Neuronal stem cell (in vitro differentiated cells): ENCODE measurements around the gene CD27.
"Not testable (repeated sequence)": the region's sequence is repeated elsewhere in the genome, so short reads cannot be mapped to it uniquely, and the experiment has no call there.

ENCODE experiments used
- DNase-seq: peaks from one replicate; pipeline ENCODE4 v3.0.0-alpha.2; 2013; ENCODE audit warnings: low spot score
- H2AFZ ChIP-seq: one replicate; pipeline ENCODE4 v1.6.1; 2013; ENCODE audit warnings: mild to moderate bottlenecking, low read length, inconsistent platforms
- H2AK5ac ChIP-seq: 2 replicates; pipeline ENCODE4 v1.6.1; 2013; ENCODE audit warnings: low read depth, mild to moderate bottlenecking, inconsistent platforms, low read length, moderate library complexity, mixed read lengths
- H2BK120ac ChIP-seq: 2 replicates; pipeline ENCODE4 v1.6.1; 2013; ENCODE audit warnings: low read depth, mild to moderate bottlenecking, inconsistent platforms, low read length, moderate library complexity, mixed read lengths
- H2BK12ac ChIP-seq: one replicate; pipeline ENCODE4 v1.6.1; 2013; ENCODE audit warnings: low read length, inconsistent platforms
- H2BK15ac ChIP-seq: 2 replicates; pipeline ENCODE4 v1.6.1; 2013; ENCODE audit warnings: mild to moderate bottlenecking, low read length, inconsistent platforms, mixed read lengths
- H2BK5ac ChIP-seq: one replicate; pipeline ENCODE4 v1.6.1; 2013; ENCODE audit warnings: inconsistent platforms, mild to moderate bottlenecking, low read length, moderate library complexity
- H3K14ac ChIP-seq: one replicate; pipeline ENCODE4 v1.6.1; 2013; ENCODE audit warnings: low read length, inconsistent platforms
- H3K18ac ChIP-seq: 2 replicates; pipeline ENCODE4 v1.6.1; 2013; ENCODE audit warnings: low read length, inconsistent platforms
- H3K23ac ChIP-seq: 2 replicates; pipeline ENCODE4 v1.6.1; 2013; ENCODE audit warnings: low read depth, mild to moderate bottlenecking, mixed read lengths, low read length, inconsistent platforms; ENCODE audit not compliant: poor library complexity
- H3K27ac ChIP-seq: replicated peaks from 3 replicates; pipeline ENCODE4 v1.5.1; 2013; ENCODE audit warnings: low read length, inconsistent platforms
- H3K27me3 ChIP-seq, 3 experiments: 2 replicates each; pipeline ENCODE4 v1.6.1; 2013; ENCODE audit warnings: low read length in 3 of 3, mild to moderate bottlenecking in 2 of 3, inconsistent platforms in 1 of 3, low read depth in 1 of 3, mixed read lengths in 1 of 3, moderate library complexity in 1 of 3; ENCODE audit not compliant: control insufficient read depth in 3 of 3, insufficient read depth in 3 of 3
- H3K36me3 ChIP-seq, 2 donors: replicated peaks in 1 of 2; 2 replicates each; pipeline ENCODE4 v1.6.1; 2013; ENCODE audit warnings: low read length in 2 of 2; ENCODE audit not compliant: control insufficient read depth in 2 of 2, insufficient read depth in 2 of 2
- H3K4ac ChIP-seq: 2 replicates; pipeline ENCODE4 v1.6.1; 2013; ENCODE audit warnings: inconsistent platforms, mild to moderate bottlenecking, low read length, moderate library complexity
- H3K4me1 ChIP-seq, 2 donors: 1 replicate in 1 of 2; 2 replicates in 1 of 2; pipeline ENCODE4 v1.6.1; 2013; ENCODE audit warnings: low read length in 2 of 2, low read depth in 1 of 2; ENCODE audit not compliant: control insufficient read depth in 2 of 2, insufficient read depth in 1 of 2
- H3K4me2 ChIP-seq: one replicate; pipeline ENCODE4 v1.6.1; 2013; ENCODE audit warnings: mild to moderate bottlenecking, low read length, inconsistent platforms; ENCODE audit not compliant: insufficient read depth, poor library complexity, severe bottlenecking
- H3K4me3 ChIP-seq, 2 donors: 2 replicates each; pipeline ENCODE4 v1.5.1; 2013; ENCODE audit warnings: low read length in 2 of 2, mild to moderate bottlenecking in 2 of 2, inconsistent platforms in 1 of 2, moderate library complexity in 1 of 2
- H3K79me1 ChIP-seq: one replicate; pipeline ENCODE4 v1.6.1; 2013; ENCODE audit warnings: low read depth, mild to moderate bottlenecking, inconsistent platforms, low read length, moderate library complexity
- H3K9ac ChIP-seq: one replicate; pipeline ENCODE4 v1.6.1; 2013; ENCODE audit warnings: mild to moderate bottlenecking, low read depth, low read length, inconsistent platforms; ENCODE audit not compliant: poor library complexity
- H3K9me3 ChIP-seq, 2 donors: replicated peaks in 1 of 2; 2 replicates each; pipeline versions ENCODE3 to v1.6.1; 2013; ENCODE audit warnings: low read length in 2 of 2, mild to moderate bottlenecking in 2 of 2, inconsistent platforms in 1 of 2, low read depth in 1 of 2, mixed read lengths in 1 of 2, moderate library complexity in 1 of 2; ENCODE audit not compliant: control insufficient read depth in 2 of 2, insufficient read depth in 1 of 2
- H4K8ac ChIP-seq: one replicate; pipeline ENCODE4 v1.6.1; 2013; ENCODE audit warnings: low read depth, mild to moderate bottlenecking, inconsistent platforms, low read length, moderate library complexity
- H4K91ac ChIP-seq: one replicate; pipeline ENCODE4 v1.6.1; 2013; ENCODE audit warnings: low read length, low read depth, mild to moderate bottlenecking, inconsistent platforms; ENCODE audit not compliant: poor library complexity
- WGBS, 2 donors: extraction: QIAGEN DNeasy Blood & Tissue Kit; methylation state at CpG; one replicate each; pipeline ENCODE4 v1.1.7; 2013; ENCODE audit warnings: missing lambda C conversion rate in 2 of 2, mixed read lengths in 1 of 2; ENCODE audit not compliant: insufficient read length in 2 of 2, insufficient replicate concordance in 1 of 2; ENCODE audit errors: extremely low coverage in 2 of 2; 5-methylcytosine and 5-hydroxymethylcytosine counted together

CD27 gene

GRCh38 chr12:6493497-6494257 is 48.9 kb downstream of the CD27 start, which contains the start of gene NCAPD2:
Gene NCAPD2, plus strand, starts transcription at chr12:6494102. Its CDS starts 997 bp downstream, at chr12:6495099.
- H3K4me1 ChIP-seq, result peaks cover 11 to 15% of the 10 kb centered on the region in 2 donors
- WGBS, 2 donors, result no CpG with 5 or more reads among the region's 49 CpGs
- H3K14ac ChIP-seq, result no peak within 1 kb of the TSS
- H3K79me1 ChIP-seq, result peaks cover 4% of the 10 kb centered on the region
- H3K18ac ChIP-seq, result peak within 1 kb of the TSS; percentile 91
- H2BK120ac ChIP-seq, result no peak within 1 kb of the TSS
- no peak within 1 kb of the TSS for H2BK12ac ChIP-seq
- peak within 1 kb of the TSS; percentile 4 for H4K8ac ChIP-seq
- no peak within 1 kb of the TSS for H2BK15ac ChIP-seq
- peak within 1 kb of the TSS; percentile 88 for H3K27ac ChIP-seq
- H3K9me3 ChIP-seq, result no peaks in the 10 kb centered on the region
- H2BK5ac ChIP-seq, result no peak within 1 kb of the TSS
- H2AFZ ChIP-seq, result peak within 1 kb of the TSS; percentile 90
- no peak within 1 kb of the TSS for H2AK5ac ChIP-seq
- peak within 1 kb of the TSS; percentile 25 for H4K91ac ChIP-seq
- H3K23ac ChIP-seq, result peak within 1 kb of the TSS; percentile 43
- peak within 1 kb of the TSS; percentile 78 to 91 for H3K4me3 ChIP-seq
- H3K4me2 ChIP-seq, result peak within 1 kb of the TSS; percentile 81
- H3K9ac ChIP-seq, result peak within 1 kb of the TSS; percentile 85
- no peaks in the 10 kb centered on the region for H3K27me3 ChIP-seq
- no peak within 1 kb of the TSS for H3K4ac ChIP-seq
- peaks cover 15 to 57% of the 10 kb centered on the region in 2 donors for H3K36me3 ChIP-seq
- peak; percentile 93 for DNase-seq

GRCh38 chr12:6494258-6494743 is 49.5 kb downstream of the CD27 start:
- H3K79me1 ChIP-seq, result peaks cover 4% of the 10 kb centered on the region
- no peak overlapping the region for H4K8ac ChIP-seq
- H3K27ac ChIP-seq, result peak overlapping the region; percentile 87
- no peak overlapping the region for H2BK12ac ChIP-seq
- no peaks in the 10 kb centered on the region for H3K9me3 ChIP-seq
- H3K23ac ChIP-seq, result no peak overlapping the region
- no peak overlapping the region for H4K91ac ChIP-seq
- no peak overlapping the region for H3K9ac ChIP-seq
- no peaks in the 10 kb centered on the region for H3K27me3 ChIP-seq
- no peak overlapping the region for H2AK5ac ChIP-seq
- peak overlapping the region; percentile 78 to 91 for H3K4me3 ChIP-seq
- peak overlapping the region; percentile 70 for H2AFZ ChIP-seq
- H3K4me2 ChIP-seq, result peak overlapping the region; percentile 68
- H3K4ac ChIP-seq, result no peak overlapping the region
- H3K36me3 ChIP-seq, result peaks cover 20 to 63% of the 10 kb centered on the region in 2 donors
- peaks cover 11 to 15% of the 10 kb centered on the region in 2 donors for H3K4me1 ChIP-seq
- no peak overlapping the region for H3K14ac ChIP-seq
- H2BK15ac ChIP-seq, result no peak overlapping the region
- no peak overlapping the region for H2BK5ac ChIP-seq
- no CpG with 5 or more reads among the region's 14 CpGs for WGBS, 2 donors
- no peak for DNase-seq
- no peak overlapping the region for H3K18ac ChIP-seq
- H2BK120ac ChIP-seq, result no peak overlapping the region

GRCh38 chr12:6494968-6495367 is 50.2 kb downstream of the CD27 start:
- H3K23ac ChIP-seq, result no peak overlapping the region
- H2BK15ac ChIP-seq, result no peak overlapping the region
- no peak overlapping the region for H2BK12ac ChIP-seq
- H3K27ac ChIP-seq, result no peak overlapping the region
- H2AFZ ChIP-seq, result no peak overlapping the region
- no peak overlapping the region for H2BK5ac ChIP-seq
- H3K4me1 ChIP-seq, result peaks cover 11 to 15% of the 10 kb centered on the region in 2 donors
- no peak overlapping the region for H2BK120ac ChIP-seq
- H3K4me2 ChIP-seq, result peak overlapping the region; percentile 38
- peaks cover 4% of the 10 kb centered on the region for H3K79me1 ChIP-seq
- no peak overlapping the region for H4K8ac ChIP-seq
- no peak for DNase-seq
- peak overlapping the region; percentile 20 to 78 for H3K4me3 ChIP-seq
- no peak overlapping the region for H3K4ac ChIP-seq
- H3K14ac ChIP-seq, result no peak overlapping the region
- WGBS, 2 donors, result no CpG with 5 or more reads among the region's 1 CpG
- H2AK5ac ChIP-seq, result no peak overlapping the region
- H3K18ac ChIP-seq, result no peak overlapping the region
- no peaks in the 10 kb centered on the region for H3K27me3 ChIP-seq
- no peaks in the 10 kb centered on the region for H3K9me3 ChIP-seq
- H3K9ac ChIP-seq, result peak overlapping the region; percentile 1
- no peak overlapping the region for H4K91ac ChIP-seq
- H3K36me3 ChIP-seq, result peaks cover 23 to 70% of the 10 kb centered on the region in 2 donors

- not testable (repeated sequence) for H3K23ac ChIP-seq, H3K27ac ChIP-seq, H4K8ac ChIP-seq, H3K79me1 ChIP-seq, H3K4ac ChIP-seq, H3K4me3 ChIP-seq, H4K91ac ChIP-seq, H3K9me3 ChIP-seq, H2BK120ac ChIP-seq, H3K27me3 ChIP-seq, H2BK12ac ChIP-seq, H2AK5ac ChIP-seq, H3K14ac ChIP-seq, H3K18ac ChIP-seq, H3K4me2 ChIP-seq, H2BK5ac ChIP-seq, DNase-seq, H2AFZ ChIP-seq, H2BK15ac ChIP-seq, H3K9ac ChIP-seq
- peaks cover 23 to 77% of the 10 kb centered on the region in 2 donors for H3K36me3 ChIP-seq
- WGBS, 2 donors, result no CpG with 5 or more reads among the region's 3 CpGs
- H3K4me1 ChIP-seq, result peaks cover 10 to 15% of the 10 kb centered on the region in 2 donors
Observed at GRCh38 chr12:6497291-6497690, 52.5 kb downstream of the CD27 start.
